ENCODE results near the gene CAP1.

CAP1 gene

DNA sequence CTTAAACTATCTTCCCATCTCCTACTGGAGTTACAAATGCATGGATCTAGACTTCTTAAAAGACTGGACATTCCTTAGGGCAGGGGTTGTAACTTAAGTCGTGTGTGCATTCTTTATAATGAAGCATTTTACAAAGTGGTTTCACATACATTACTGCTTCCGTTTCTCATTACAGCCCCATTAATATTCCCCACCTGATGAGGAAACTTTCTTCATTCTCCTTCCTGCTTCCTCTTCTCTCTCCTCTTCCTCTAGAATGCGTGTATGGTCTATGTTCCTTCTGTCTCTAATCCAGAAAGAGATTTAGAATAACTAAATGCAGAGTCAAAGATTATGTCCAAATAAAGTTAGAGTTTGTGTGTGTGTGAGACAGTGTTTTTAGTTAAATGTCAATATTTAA lies 1.8 kb upstream of the CAP1 start:
- peaks cover 59% of the 10 kb centered on the region for H3K4me1 Mint-ChIP-seq

GRCh38 chr1:40039245-40039756 lies 1.2 kb upstream of the CAP1 start:
- peak overlapping the region; percentile 99 for H3K27ac Mint-ChIP-seq
- H3K9me3 Mint-ChIP-seq = no peaks in the 10 kb centered on the region
- peaks cover 56% of the 10 kb centered on the region for H3K4me1 Mint-ChIP-seq
- H3K27me3 Mint-ChIP-seq (ENCODE audit: low read depth) = no peaks in the 10 kb centered on the region
- H3K4me3 Mint-ChIP-seq = peak overlapping the region; percentile 97 to 98 (median 98)
- H3K36me3 Mint-ChIP-seq (ENCODE audit: low read depth) = peaks cover 9% of the 10 kb centered on the region
- no peak for TF ChIP-seq CTCF (IDR thresholded peaks at IDR 0.05; ENCODE audit: unreplicated experiment in 3 of 3)

More for the DNA sequence above, 1.8 kb upstream of the CAP1 start:
- H3K4me3 Mint-ChIP-seq = peak overlapping the region; percentile 97 to 98 (median 98)
- no peaks in the 10 kb centered on the region for H3K27me3 Mint-ChIP-seq (ENCODE audit: low read depth)
- H3K36me3 Mint-ChIP-seq (ENCODE audit: low read depth) = peaks cover 9% of the 10 kb centered on the region
- H3K9me3 Mint-ChIP-seq = no peaks in the 10 kb centered on the region
- no peak for TF ChIP-seq CTCF (IDR thresholded peaks at IDR 0.05; ENCODE audit: unreplicated experiment in 3 of 3)
- peak overlapping the region; percentile 99 for H3K27ac Mint-ChIP-seq

GRCh38 chr1:40039757-40040510 lies 595 bp upstream of the CAP1 start:
- no peak for TF ChIP-seq CTCF (IDR thresholded peaks at IDR 0.05; ENCODE audit: unreplicated experiment in 3 of 3)
- H3K27ac Mint-ChIP-seq = peak overlapping the region; percentile 99
- H3K36me3 Mint-ChIP-seq (ENCODE audit: low read depth) = peaks cover 9% of the 10 kb centered on the region
- no peaks in the 10 kb centered on the region for H3K9me3 Mint-ChIP-seq
- H3K27me3 Mint-ChIP-seq (ENCODE audit: low read depth) = no peaks in the 10 kb centered on the region
- peak overlapping the region; percentile 97 to 98 (median 98) for H3K4me3 Mint-ChIP-seq
- peaks cover 54% of the 10 kb centered on the region for H3K4me1 Mint-ChIP-seq

GRCh38 chr1:40041466-40041838 lies 923 bp downstream of the CAP1 start:
- Mint-ChIP-seq H3K36me3 (ENCODE audit: low read depth) (peaks cover 9% of the 10 kb centered on the region), H3K4me1 (peaks cover 50% of the 10 kb centered on the region), H3K9me3 (no peaks in the 10 kb centered on the region)

GRCh38 chr1:40042341-40042740 lies 1.8 kb downstream of the CAP1 start:
- Mint-ChIP-seq H3K4me1 (peaks cover 44% of the 10 kb centered on the region), H3K36me3 (ENCODE audit: low read depth) (peaks cover 10% of the 10 kb centered on the region), H3K27ac (no peak overlapping the region), H3K9me3 (no peaks in the 10 kb centered on the region), H3K27me3 (ENCODE audit: low read depth) (no peaks in the 10 kb centered on the region), H3K4me3 (peak overlapping the region; percentile 18 to 47 (median 43))
- no peak for TF ChIP-seq CTCF (IDR thresholded peaks at IDR 0.05; ENCODE audit: unreplicated experiment in 3 of 3)

More at GRCh38 chr1:40041466-40041838, 923 bp downstream of the CAP1 start:
- no peak for TF ChIP-seq CTCF (IDR thresholded peaks at IDR 0.05; ENCODE audit: unreplicated experiment in 3 of 3)
- H3K27me3 Mint-ChIP-seq (ENCODE audit: low read depth) = no peaks in the 10 kb centered on the region
- peak overlapping the region; percentile 97 to 98 (median 98) for H3K4me3 Mint-ChIP-seq
- H3K27ac Mint-ChIP-seq = peak overlapping the region; percentile 34 to 99 (median 99)

GRCh38 chr1:40044110-40044509 lies 3.6 kb downstream of the CAP1 start:
- Mint-ChIP-seq H3K4me1 (peaks cover 33% of the 10 kb centered on the region), H3K9me3 (no peaks in the 10 kb centered on the region), H3K4me3 (peak overlapping the region in 2 of 3 experiments; percentile 47 to 49), H3K27ac (no peak overlapping the region), H3K36me3 (ENCODE audit: low read depth) (peaks cover 14% of the 10 kb centered on the region), H3K27me3 (ENCODE audit: low read depth) (no peaks in the 10 kb centered on the region)
- TF ChIP-seq CTCF (IDR thresholded peaks at IDR 0.05; ENCODE audit: unreplicated experiment in 3 of 3) = no peak
